SK-N-MC (cell line): ENCODE measurements around the gene MLYCD.

Experiments used
- EZH2 ChIP-seq: fragments of 200-600 bp; sonication (generic); IDR thresholded peaks from one replicate; pipeline ENCODE4 v1.6.1; 2017; ENCODE audit warnings: antibody characterized with exemption
- POLR2AphosphoS5 ChIP-seq: IDR thresholded peaks from 2 replicates; pipeline ENCODE4 v1.6.1; 2012; ENCODE audit warnings: mild to moderate bottlenecking, low read depth, low read length, borderline replicate concordance

DNA sequence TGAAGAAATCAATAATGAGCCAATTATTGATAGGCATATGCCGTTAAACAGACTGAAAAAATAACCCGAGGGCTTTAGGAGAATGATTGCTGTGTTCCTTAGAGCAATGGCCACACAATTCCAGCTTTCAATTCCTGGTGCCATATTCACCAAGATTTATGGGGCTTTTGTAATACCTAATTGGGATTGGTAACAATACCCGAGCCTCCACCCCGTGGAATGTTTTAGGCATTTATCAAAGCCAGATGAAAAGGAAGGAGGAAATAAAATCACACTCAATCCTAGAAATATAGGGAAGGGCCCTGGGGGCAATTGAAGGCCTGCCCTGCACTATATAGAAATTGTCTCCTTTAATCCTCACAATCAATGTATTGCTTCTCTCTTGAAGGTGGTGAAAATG lies 42.1 kb upstream of the MLYCD start:
- TF ChIP-seq POLR2AphosphoS5 (no peak), EZH2 (no peak)
